ENCODE measurements around the gene CPAMD8. TPM values are rescaled to one million over a fixed set of nuclear protein-coding genes. Genes with fewer than 3 reads are reported as not detected.
A peak's percentile ranks its signal among the peaks of the same experiment; 100 is the strongest.

CPAMD8 gene
- total and polyA plus RNA-seq, 2 donors (not counting 1 experiment from before 2014, with no cell fraction given): 0.14 to 1.7 TPM

- Histone ChIP-seq H3K27ac (ENCODE audit: insufficient read depth, low read length) (no peak overlapping the region), H3K4me3 (replicated peaks in 1 of 4; ENCODE audit: control extremely low read depth in 1 of 4, insufficient read depth in 1 of 4, low read depth in 3 of 4, low read length in 4 of 4) (peak overlapping the region; percentile 40 to 62 (median 44)), H3K9ac (ENCODE audit: insufficient read depth, low read length) (peak overlapping the region; percentile 53), H3K27me3 (ENCODE audit: control insufficient read depth, insufficient read depth, low read length) (peaks cover 2% of the 10 kb centered on the region), H3K4me1 (ENCODE audit: control insufficient read depth, extremely low read depth, insufficient read depth, low read length) (no peaks in the 10 kb centered on the region), H3K79me2 (ENCODE audit: control insufficient read depth, insufficient read depth, low read length) (no peaks in the 10 kb centered on the region), H2AFZ (ENCODE audit: low read length) (no peak overlapping the region), H4K20me1 (ENCODE audit: control insufficient read depth, extremely low read depth, insufficient read depth, low read length) (no peaks in the 10 kb centered on the region), H3K9me3 (ENCODE audit: control insufficient read depth, insufficient read depth, low read depth, low read length) (no peaks in the 10 kb centered on the region), H3K36me3 (ENCODE audit: control insufficient read depth, insufficient read depth, low read length) (no peaks in the 10 kb centered on the region), H3K4me2 (ENCODE audit: extremely low read depth, insufficient read depth, low read length) (peak overlapping the region; percentile 92)
- TF ChIP-seq CTCF (conservative IDR thresholded peaks at IDR 0.05 in 1 of 2, IDR thresholded peaks at IDR 0.05 in 1 of 2; ENCODE audit: low read depth in 1 of 2, low read length in 2 of 2): no peak
- TF ChIP-seq EZH2 (IDR thresholded peaks at IDR 0.05; ENCODE audit: low read length, missing control alignments): no peak
- no peak for DNase-seq (ENCODE audit: low read depth in 2 of 2)
These were observed 130.2 kb downstream of the CPAMD8 start for GRCh38 chr19:16896146-16897028.

- no peak overlapping the region for H3K9ac ChIP-seq (ENCODE audit: insufficient read depth, low read length)
- H3K4me1 ChIP-seq (ENCODE audit: control insufficient read depth, extremely low read depth, insufficient read depth, low read length): no peaks in the 10 kb centered on the region
- TF ChIP-seq CTCF (conservative IDR thresholded peaks at IDR 0.05 in 1 of 2, IDR thresholded peaks at IDR 0.05 in 1 of 2; ENCODE audit: low read depth in 1 of 2, low read length in 2 of 2) (no peak), EZH2 (IDR thresholded peaks at IDR 0.05; ENCODE audit: low read length, missing control alignments) (no peak)
- no peaks in the 10 kb centered on the region for H3K79me2 ChIP-seq (ENCODE audit: control insufficient read depth, insufficient read depth, low read length)
- H3K27me3 ChIP-seq (ENCODE audit: control insufficient read depth, insufficient read depth, low read length): peaks cover 2% of the 10 kb centered on the region
- no peak overlapping the region for H3K27ac ChIP-seq (ENCODE audit: insufficient read depth, low read length)
- no peaks in the 10 kb centered on the region for H3K9me3 ChIP-seq (ENCODE audit: control insufficient read depth, insufficient read depth, low read depth, low read length)
- H4K20me1 ChIP-seq (ENCODE audit: control insufficient read depth, extremely low read depth, insufficient read depth, low read length): no peaks in the 10 kb centered on the region
- no peak overlapping the region for H3K4me2 ChIP-seq (ENCODE audit: extremely low read depth, insufficient read depth, low read length)
- DNase-seq (ENCODE audit: low read depth in 2 of 2): peak in 1 of 2 donors; percentile 20
- no peaks in the 10 kb centered on the region for H3K36me3 ChIP-seq (ENCODE audit: control insufficient read depth, insufficient read depth, low read length)
- no peak overlapping the region for H3K4me3 ChIP-seq (replicated peaks in 1 of 4; ENCODE audit: control extremely low read depth in 1 of 4, insufficient read depth in 1 of 4, low read depth in 3 of 4, low read length in 4 of 4)
- H2AFZ ChIP-seq (ENCODE audit: low read length): no peak overlapping the region
These were observed 131.0 kb downstream of the CPAMD8 start for GRCh38 chr19:16895467-16896145.

- H3K4me2 ChIP-seq (ENCODE audit: extremely low read depth, insufficient read depth, low read length): no peak overlapping the region
These were observed 132.5 kb downstream of the CPAMD8 start for GRCh38 chr19:16894080-16894479.

More at GRCh38 chr19:16894080-16894479, 132.5 kb downstream of the CPAMD8 start:
- no peak for DNase-seq (ENCODE audit: low read depth in 2 of 2)
- Histone ChIP-seq H3K9ac (ENCODE audit: insufficient read depth, low read length) (no peak overlapping the region), H3K36me3 (ENCODE audit: control insufficient read depth, insufficient read depth, low read length) (no peaks in the 10 kb centered on the region), H3K4me1 (ENCODE audit: control insufficient read depth, extremely low read depth, insufficient read depth, low read length) (no peaks in the 10 kb centered on the region), H3K9me3 (ENCODE audit: control insufficient read depth, insufficient read depth, low read depth, low read length) (no peaks in the 10 kb centered on the region), H3K27ac (ENCODE audit: insufficient read depth, low read length) (no peak overlapping the region), H3K79me2 (ENCODE audit: control insufficient read depth, insufficient read depth, low read length) (no peaks in the 10 kb centered on the region), H4K20me1 (ENCODE audit: control insufficient read depth, extremely low read depth, insufficient read depth, low read length) (no peaks in the 10 kb centered on the region), H3K27me3 (ENCODE audit: control insufficient read depth, insufficient read depth, low read length) (peaks cover 2% of the 10 kb centered on the region), H2AFZ (ENCODE audit: low read length) (no peak overlapping the region), H3K4me3 (replicated peaks in 1 of 4; ENCODE audit: control extremely low read depth in 1 of 4, insufficient read depth in 1 of 4, low read depth in 3 of 4, low read length in 4 of 4) (no peak overlapping the region)
- TF ChIP-seq EZH2 (IDR thresholded peaks at IDR 0.05; ENCODE audit: low read length, missing control alignments): no peak
- TF ChIP-seq CTCF (conservative IDR thresholded peaks at IDR 0.05 in 1 of 2, IDR thresholded peaks at IDR 0.05 in 1 of 2; ENCODE audit: low read depth in 1 of 2, low read length in 2 of 2): no peak

Measured in fibroblast of lung (primary cell).